ENCODE data around the gene POFUT1.

POFUT1 gene

DNA sequence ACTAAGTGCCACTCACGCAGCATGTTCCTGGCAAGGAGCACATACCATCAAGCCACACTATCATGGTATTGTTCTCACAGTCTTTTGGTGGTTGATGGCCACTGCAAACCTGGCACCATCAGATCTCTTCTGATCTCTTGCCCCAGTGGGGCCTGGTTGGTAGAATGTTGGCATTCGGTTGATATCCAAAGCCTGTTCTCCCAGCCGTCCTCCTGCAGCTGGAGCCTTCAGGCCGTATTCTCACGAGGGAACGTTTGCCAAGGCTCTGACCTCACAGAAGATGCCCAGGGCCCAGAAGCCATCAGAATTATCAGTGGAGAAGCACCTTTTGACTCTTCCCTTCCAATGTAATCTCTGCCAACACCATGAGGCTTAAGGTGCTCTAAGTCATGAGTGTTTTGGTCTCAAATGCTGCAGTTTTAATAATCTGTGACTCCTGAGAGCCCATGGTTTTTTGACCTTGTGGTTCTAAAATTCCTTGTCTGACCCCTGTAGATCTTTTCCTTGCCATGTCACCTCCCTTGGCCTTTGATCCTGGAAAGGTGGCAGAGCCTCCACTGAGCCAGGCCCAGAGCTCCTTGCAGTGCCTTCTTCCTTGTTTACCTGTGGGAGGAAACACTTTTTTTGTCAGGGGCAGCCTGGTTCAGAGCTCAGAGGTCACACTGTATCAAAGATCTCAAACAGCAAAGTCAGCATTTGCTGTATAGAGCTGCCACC is 27.8 kb downstream of the POFUT1 start:
- H3K27me3 ChIP-seq (ENCODE audit: control insufficient read depth in 1 of 2, insufficient read depth in 1 of 2, low read length in 2 of 2): no peaks in the 10 kb centered on the region
- peaks cover 58 to 68% of the 10 kb centered on the region in 2 experiments for H3K36me3 ChIP-seq (ENCODE audit: control insufficient read depth in 1 of 2, insufficient read depth in 2 of 2, low read depth in 1 of 2, low read length in 2 of 2)
- H2BK5ac ChIP-seq (ENCODE audit: low read depth, low read length, poor library complexity, severe bottlenecking): no peak overlapping the region
- no peak overlapping the region for H2AK5ac ChIP-seq (ENCODE audit: low read length, severe bottlenecking)
- H3K4ac ChIP-seq (ENCODE audit: low read depth in 1 of 2, low read length in 2 of 2): no peak overlapping the region
- no peak overlapping the region for H4K8ac ChIP-seq (ENCODE audit: low read length)
- no peak overlapping the region for H4K91ac ChIP-seq (ENCODE audit: low read length)
- no peak overlapping the region for H2AFZ ChIP-seq (ENCODE audit: low read depth, low read length)
- WGBS: 95% methylated on average over 6 of the region's 6 CpGs
- no peak overlapping the region for H3K4me3 ChIP-seq (ENCODE audit: insufficient read depth in 1 of 2, low read depth in 1 of 2, low read length in 2 of 2)
- H3K9ac ChIP-seq (ENCODE audit: low read length): no peak overlapping the region
- no peak overlapping the region for H3K18ac ChIP-seq (ENCODE audit: low read depth in 1 of 2, low read length in 2 of 2)
- peaks cover 4% of the 10 kb centered on the region for H3K4me1 ChIP-seq (ENCODE audit: control insufficient read depth, insufficient read depth, low read depth, low read length)
- no peak overlapping the region for H2BK120ac ChIP-seq (ENCODE audit: low read depth, low read length)
- no peak overlapping the region for H2BK12ac ChIP-seq (ENCODE audit: low read length in 2 of 2)
- no peak overlapping the region for H3K27ac ChIP-seq (ENCODE audit: low read length, poor library complexity, severe bottlenecking)
- no peak overlapping the region for H2BK15ac ChIP-seq (ENCODE audit: low read depth, poor library complexity, severe bottlenecking)
- no peaks in the 10 kb centered on the region for H3K9me3 ChIP-seq (ENCODE audit: control insufficient read depth, low read length)
- peaks cover 13% of the 10 kb centered on the region for H3K79me1 ChIP-seq (replicated peaks; ENCODE audit: low read length, poor library complexity, severe bottlenecking)
- no peak overlapping the region for H3K14ac ChIP-seq (ENCODE audit: low read length in 2 of 2)
- no peak for DNase-seq
- no peak overlapping the region for H3K23ac ChIP-seq (ENCODE audit: low read length in 2 of 2)
- H3K4me2 ChIP-seq (ENCODE audit: low read length, poor library complexity, severe bottlenecking): no peak overlapping the region

DNA sequence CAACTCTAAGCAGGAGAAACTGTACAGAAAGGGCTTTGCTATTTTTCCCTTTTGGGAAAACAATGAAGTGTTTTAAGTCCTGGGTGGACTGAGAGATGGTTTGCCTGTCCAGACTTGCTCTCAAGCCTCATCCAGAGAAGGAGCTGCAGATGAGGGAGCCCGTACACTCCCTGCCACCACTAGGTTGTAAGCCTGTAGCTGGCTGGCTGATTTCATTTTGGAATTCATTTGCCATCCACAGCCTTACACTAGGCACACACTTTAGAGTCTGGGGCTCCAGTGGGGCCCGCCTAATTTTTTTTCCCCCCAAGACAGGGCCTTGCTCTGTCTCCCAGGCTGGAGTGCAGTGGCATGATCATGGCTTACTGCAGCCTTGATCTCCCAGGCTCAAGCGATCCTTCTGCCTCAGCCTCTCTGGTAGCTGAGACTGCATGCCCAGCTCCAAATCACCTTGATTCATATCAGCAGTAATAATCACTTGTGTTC is 28.4 kb downstream of the POFUT1 start:
- Histone ChIP-seq H3K36me3 (ENCODE audit: control insufficient read depth in 1 of 2, insufficient read depth in 2 of 2, low read depth in 1 of 2, low read length in 2 of 2) (peaks cover 52 to 62% of the 10 kb centered on the region in 2 experiments), H2AK5ac (ENCODE audit: low read length, severe bottlenecking) (no peak overlapping the region), H2BK120ac (ENCODE audit: low read depth, low read length) (no peak overlapping the region), H3K18ac (ENCODE audit: low read depth in 1 of 2, low read length in 2 of 2) (no peak overlapping the region), H3K23ac (ENCODE audit: low read length in 2 of 2) (no peak overlapping the region), H3K4me3 (ENCODE audit: insufficient read depth in 1 of 2, low read depth in 1 of 2, low read length in 2 of 2) (no peak overlapping the region), H3K9ac (ENCODE audit: low read length) (no peak overlapping the region), H2BK12ac (ENCODE audit: low read length in 2 of 2) (no peak overlapping the region), H3K4ac (ENCODE audit: low read depth in 1 of 2, low read length in 2 of 2) (no peak overlapping the region), H3K14ac (ENCODE audit: low read length in 2 of 2) (no peak overlapping the region), H3K27ac (ENCODE audit: low read length, poor library complexity, severe bottlenecking) (no peak overlapping the region), H4K8ac (ENCODE audit: low read length) (no peak overlapping the region), H2AFZ (ENCODE audit: low read depth, low read length) (no peak overlapping the region), H3K4me2 (ENCODE audit: low read length, poor library complexity, severe bottlenecking) (no peak overlapping the region), H3K27me3 (ENCODE audit: control insufficient read depth in 1 of 2, insufficient read depth in 1 of 2, low read length in 2 of 2) (no peaks in the 10 kb centered on the region), H2BK15ac (ENCODE audit: low read depth, poor library complexity, severe bottlenecking) (no peak overlapping the region), H2BK5ac (ENCODE audit: low read depth, low read length, poor library complexity, severe bottlenecking) (no peak overlapping the region), H3K9me3 (ENCODE audit: control insufficient read depth, low read length) (no peaks in the 10 kb centered on the region), H4K91ac (ENCODE audit: low read length) (no peak overlapping the region), H3K79me1 (replicated peaks; ENCODE audit: low read length, poor library complexity, severe bottlenecking) (peaks cover 12% of the 10 kb centered on the region), H3K4me1 (ENCODE audit: control insufficient read depth, insufficient read depth, low read depth, low read length) (peaks cover 5% of the 10 kb centered on the region)
- WGBS: 95% methylated on average over 3 of the region's 3 CpGs
- no peak for DNase-seq

DNA sequence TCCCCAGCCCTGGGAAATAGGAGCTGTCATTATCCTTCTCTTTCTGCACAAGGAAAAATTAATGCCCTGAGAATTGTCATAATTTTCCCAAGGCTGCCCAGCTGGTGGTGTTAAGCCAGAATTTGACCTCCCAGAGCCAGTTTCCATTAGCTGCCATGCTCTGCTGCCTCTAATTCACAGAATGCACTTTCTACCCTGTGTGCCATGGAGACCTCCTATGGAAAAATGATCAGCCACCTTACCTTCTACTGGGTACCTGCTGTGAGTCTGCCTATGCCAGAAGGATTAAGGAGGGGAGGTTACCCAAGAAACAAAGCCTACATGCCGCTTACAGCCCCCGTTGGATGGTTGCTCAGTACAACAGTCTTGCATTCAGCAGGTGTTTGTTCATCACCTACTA is 29.1 kb downstream of the POFUT1 start:
- Histone ChIP-seq H2BK5ac (ENCODE audit: low read depth, low read length, poor library complexity, severe bottlenecking) (no peak overlapping the region), H3K9me3 (ENCODE audit: control insufficient read depth, low read length) (no peaks in the 10 kb centered on the region), H3K27ac (ENCODE audit: low read length, poor library complexity, severe bottlenecking) (no peak overlapping the region), H4K91ac (ENCODE audit: low read length) (no peak overlapping the region), H3K4ac (ENCODE audit: low read depth in 1 of 2, low read length in 2 of 2) (no peak overlapping the region), H3K36me3 (ENCODE audit: control insufficient read depth in 1 of 2, insufficient read depth in 2 of 2, low read depth in 1 of 2, low read length in 2 of 2) (peaks cover 50 to 55% of the 10 kb centered on the region in 2 experiments), H2AFZ (ENCODE audit: low read depth, low read length) (no peak overlapping the region), H2BK12ac (ENCODE audit: low read length in 2 of 2) (no peak overlapping the region), H3K27me3 (ENCODE audit: control insufficient read depth in 1 of 2, insufficient read depth in 1 of 2, low read length in 2 of 2) (no peaks in the 10 kb centered on the region), H2BK120ac (ENCODE audit: low read depth, low read length) (no peak overlapping the region), H3K14ac (ENCODE audit: low read length in 2 of 2) (no peak overlapping the region), H4K8ac (ENCODE audit: low read length) (no peak overlapping the region), H2AK5ac (ENCODE audit: low read length, severe bottlenecking) (no peak overlapping the region), H2BK15ac (ENCODE audit: low read depth, poor library complexity, severe bottlenecking) (no peak overlapping the region), H3K4me2 (ENCODE audit: low read length, poor library complexity, severe bottlenecking) (no peak overlapping the region), H3K18ac (ENCODE audit: low read depth in 1 of 2, low read length in 2 of 2) (no peak overlapping the region), H3K23ac (ENCODE audit: low read length in 2 of 2) (no peak overlapping the region), H3K9ac (ENCODE audit: low read length) (no peak overlapping the region), H3K4me3 (ENCODE audit: insufficient read depth in 1 of 2, low read depth in 1 of 2, low read length in 2 of 2) (no peak overlapping the region), H3K79me1 (replicated peaks; ENCODE audit: low read length, poor library complexity, severe bottlenecking) (peaks cover 11% of the 10 kb centered on the region), H3K4me1 (ENCODE audit: control insufficient read depth, insufficient read depth, low read depth, low read length) (peaks cover 5% of the 10 kb centered on the region)
- DNase-seq: no peak
- 98% methylated on average over 2 of the region's 2 CpGs for WGBS

GRCh38 chr20:32237419-32237818 is 29.7 kb downstream of the POFUT1 start:
- H3K9me3 ChIP-seq (ENCODE audit: control insufficient read depth, low read length): no peaks in the 10 kb centered on the region
- H2BK15ac ChIP-seq (ENCODE audit: low read depth, poor library complexity, severe bottlenecking): no peak overlapping the region
- no peak overlapping the region for H4K91ac ChIP-seq (ENCODE audit: low read length)
- no peak overlapping the region for H4K8ac ChIP-seq (ENCODE audit: low read length)
- H2BK5ac ChIP-seq (ENCODE audit: low read depth, low read length, poor library complexity, severe bottlenecking): no peak overlapping the region
- no peak overlapping the region for H3K27ac ChIP-seq (ENCODE audit: low read length, poor library complexity, severe bottlenecking)
- no peak overlapping the region for H3K18ac ChIP-seq (ENCODE audit: low read depth in 1 of 2, low read length in 2 of 2)
- H2BK120ac ChIP-seq (ENCODE audit: low read depth, low read length): no peak overlapping the region
- no peak overlapping the region for H3K14ac ChIP-seq (ENCODE audit: low read length in 2 of 2)
- H3K27me3 ChIP-seq (ENCODE audit: control insufficient read depth in 1 of 2, insufficient read depth in 1 of 2, low read length in 2 of 2): no peaks in the 10 kb centered on the region
- no peak overlapping the region for H2BK12ac ChIP-seq (ENCODE audit: low read length in 2 of 2)
- H3K9ac ChIP-seq (ENCODE audit: low read length): no peak overlapping the region
- no peak overlapping the region for H2AK5ac ChIP-seq (ENCODE audit: low read length, severe bottlenecking)
- peaks cover 11% of the 10 kb centered on the region for H3K79me1 ChIP-seq (replicated peaks; ENCODE audit: low read length, poor library complexity, severe bottlenecking)
- peaks cover 47 to 49% of the 10 kb centered on the region in 2 experiments for H3K36me3 ChIP-seq (ENCODE audit: control insufficient read depth in 1 of 2, insufficient read depth in 2 of 2, low read depth in 1 of 2, low read length in 2 of 2)
- no peak overlapping the region for H3K4me2 ChIP-seq (ENCODE audit: low read length, poor library complexity, severe bottlenecking)
- H3K4me1 ChIP-seq (ENCODE audit: control insufficient read depth, insufficient read depth, low read depth, low read length): peaks cover 5% of the 10 kb centered on the region
- H3K4me3 ChIP-seq (ENCODE audit: insufficient read depth in 1 of 2, low read depth in 1 of 2, low read length in 2 of 2): no peak overlapping the region
- H2AFZ ChIP-seq (ENCODE audit: low read depth, low read length): no peak overlapping the region
- H3K4ac ChIP-seq (ENCODE audit: low read depth in 1 of 2, low read length in 2 of 2): no peak overlapping the region
- WGBS: 90% methylated on average over 6 of the region's 6 CpGs
- H3K23ac ChIP-seq (ENCODE audit: low read length in 2 of 2): no peak overlapping the region
- DNase-seq: no peak
